Panc1 (cell line): ENCODE data around the gene KRT78. TPM values are rescaled to one million over a fixed set of nuclear protein-coding genes. Genes with fewer than 3 reads are reported as not detected.

Experiments used
- ATAC-seq: fragments of 200-7000 bp; cut with Tn5 transposase; 2 replicates; pipeline ENCODE4 v1.9.1; 2020; ENCODE audit warnings: mild to moderate bottlenecking, moderate library complexity
- BruUV-seq: library from RNA; stranded (reverse); fragments of 400-500 nt; replicated peaks from 2 replicates; lab custom pipeline; 2021; lab: Mats Ljungman, UMichigan
- CTCF ChIA-PET: fragments of 300-600 bp; sonication (Branson Sonifier 250); formaldehyde crosslinking; loops from one replicate; lab custom pipeline; 2022; ENCODE audit warnings: antibody characterized with exemption; lab: Charles Lee
- POLR2A ChIA-PET: fragments of 300-600 bp; sonication (Branson Sonifier 250); formaldehyde crosslinking; loops from one replicate; lab custom pipeline; 2022; ENCODE audit warnings: antibody characterized with exemption; lab: Charles Lee
- DNase-seq: peaks from one replicate; pipeline ENCODE4 v3.0.0-alpha.2; 2010; ENCODE audit warnings: low read depth, low spot score
- H3K27ac ChIP-seq: 2 replicates; pipeline ENCODE4 v1.5.1; 2011; ENCODE audit warnings: mild to moderate bottlenecking, low read length, inconsistent platforms
- H3K27me3 ChIP-seq: fragments of 200-500 bp; sonication (Bioruptor generic); 2 replicates; pipeline ENCODE4 v1.6.0; 2014; ENCODE audit warnings: low read length, inconsistent platforms; ENCODE audit not compliant: control insufficient read depth, insufficient read depth
- H3K36me3 ChIP-seq: fragments of 200-500 bp; sonication (Bioruptor generic); 2 replicates; pipeline ENCODE4 v1.5.1; 2014; ENCODE audit warnings: inconsistent platforms, mild to moderate bottlenecking, low read length, moderate library complexity; ENCODE audit not compliant: control insufficient read depth, insufficient read depth
- H3K4me1 ChIP-seq: 2 replicates; pipeline ENCODE4 v1.5.1; 2011; ENCODE audit warnings: inconsistent platforms, mild to moderate bottlenecking, low read length, moderate library complexity; ENCODE audit not compliant: control insufficient read depth, insufficient read depth
- H3K4me3 ChIP-seq, 2 experiments: 2 replicates each; pipeline ENCODE4 v1.5.1; 2011 to 2012; ENCODE audit warnings: low read depth in 2 of 2, low read length in 2 of 2, mild to moderate bottlenecking in 2 of 2, inconsistent platforms in 1 of 2, moderate library complexity in 1 of 2
- H3K9me3 ChIP-seq: fragments of 200-500 bp; sonication (Bioruptor generic); 2 replicates; pipeline ENCODE4 v1.5.1; 2014; ENCODE audit warnings: low read depth, mild to moderate bottlenecking, inconsistent platforms, low read length, moderate library complexity; ENCODE audit not compliant: control insufficient read depth, insufficient read depth
- POLR2AphosphoS5 ChIP-seq: IDR thresholded peaks from 2 replicates; pipeline ENCODE4 v1.6.1; 2012; ENCODE audit warnings: mild to moderate bottlenecking, low read depth, low read length, moderate library complexity
- REST ChIP-seq, 2 experiments: IDR thresholded peaks; 2 replicates each; pipeline ENCODE4 v1.6.1; 2011 to 2012; ENCODE audit warnings: low read depth in 2 of 2, control low read depth in 1 of 2, low read length in 1 of 2, mild to moderate bottlenecking in 1 of 2, moderate library complexity in 1 of 2; ENCODE audit not compliant: insufficient read depth in 1 of 2
- SIN3A ChIP-seq: IDR thresholded peaks from 2 replicates; pipeline ENCODE4 v1.6.1; 2012; ENCODE audit warnings: low read depth, mild to moderate bottlenecking, low read length, moderate library complexity, borderline replicate concordance; ENCODE audit not compliant: insufficient read depth
- TCF7L2 ChIP-seq: IDR thresholded peaks from 2 replicates; pipeline ENCODE4 v1.6.1; 2011; ENCODE audit warnings: mild to moderate bottlenecking, low read depth, low read length, inconsistent platforms
- in situ Hi-C: cut with HindIII; loops from 2 replicates; pipeline ENCODE4 v1.10.0; 2016; ENCODE audit warnings: low sequenced_read_pairs, low pct_unique_long_range_greater_than_20kb
- intact Hi-C: fragments of 100-400 bp; cut with micrococcal nuclease; formaldehyde crosslinking; loops from one replicate; pipeline ENCODE4 v1.10.0; 2022; ENCODE audit not compliant: unreplicated experiment
- total RNA-seq: library from RNA; stranded (reverse); gene quantifications from one replicate; pipeline ENCODE4 v1.2.1, GENCODE V29; 2021; ENCODE audit not compliant: unreplicated experiment
- TF ChIP-seq, protein P1 (sequence below): fragments of 450-650 bp; IDR thresholded peaks from 2 replicates; pipeline ENCODE4 v1.5.1; 2017; ENCODE audit warnings: mild to moderate bottlenecking

Gene KRT78
- total RNA-seq, 1 experiment from 2014 or later: not detected

- BruUV-seq: no TSS peak
- no peak overlapping the region for H3K4me3 ChIP-seq
- POLR2A ChIA-PET: no interaction called here
- TF ChIP-seq TCF7L2 (no peak), SIN3A (no peak), REST (IDR thresholded peaks at IDR 0.05; ENCODE audit: insufficient read depth in 1 of 2, low read depth in 2 of 2, low read length in 1 of 2) (no peak), POLR2AphosphoS5 (no peak)
- TF ChIP-seq, protein P1, sequence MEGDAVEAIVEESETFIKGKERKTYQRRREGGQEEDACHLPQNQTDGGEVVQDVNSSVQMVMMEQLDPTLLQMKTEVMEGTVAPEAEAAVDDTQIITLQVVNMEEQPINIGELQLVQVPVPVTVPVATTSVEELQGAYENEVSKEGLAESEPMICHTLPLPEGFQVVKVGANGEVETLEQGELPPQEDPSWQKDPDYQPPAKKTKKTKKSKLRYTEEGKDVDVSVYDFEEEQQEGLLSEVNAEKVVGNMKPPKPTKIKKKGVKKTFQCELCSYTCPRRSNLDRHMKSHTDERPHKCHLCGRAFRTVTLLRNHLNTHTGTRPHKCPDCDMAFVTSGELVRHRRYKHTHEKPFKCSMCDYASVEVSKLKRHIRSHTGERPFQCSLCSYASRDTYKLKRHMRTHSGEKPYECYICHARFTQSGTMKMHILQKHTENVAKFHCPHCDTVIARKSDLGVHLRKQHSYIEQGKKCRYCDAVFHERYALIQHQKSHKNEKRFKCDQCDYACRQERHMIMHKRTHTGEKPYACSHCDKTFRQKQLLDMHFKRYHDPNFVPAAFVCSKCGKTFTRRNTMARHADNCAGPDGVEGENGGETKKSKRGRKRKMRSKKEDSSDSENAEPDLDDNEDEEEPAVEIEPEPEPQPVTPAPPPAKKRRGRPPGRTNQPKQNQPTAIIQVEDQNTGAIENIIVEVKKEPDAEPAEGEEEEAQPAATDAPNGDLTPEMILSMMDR: no peak
- no peak for ATAC-seq
- in situ Hi-C loops: no loop called here
- H3K36me3 ChIP-seq: no peaks in the 10 kb centered on the region
- CTCF ChIA-PET: no interaction called here
- H3K27me3 ChIP-seq: peaks cover 2% of the 10 kb centered on the region; the same call in 1 of the 2 replicates
- H3K27ac ChIP-seq: no peak overlapping the region
- intact Hi-C loops: no loop called here
- DNase-seq: no peak
- peaks cover 5% of the 10 kb centered on the region; the same call in 1 of the 2 replicates for H3K4me1 ChIP-seq
- no peaks in the 10 kb centered on the region for H3K9me3 ChIP-seq
Measured at GRCh38 chr12:52815676-52816588, 32.9 kb downstream of the KRT78 start.

GRCh38 chr12:52815161-52815560 lies 33.6 kb downstream of the KRT78 start:
- intact Hi-C loops: no loop called here
- TF ChIP-seq, protein P1: no peak
- TF ChIP-seq REST (IDR thresholded peaks at IDR 0.05; ENCODE audit: insufficient read depth in 1 of 2, low read depth in 2 of 2, low read length in 1 of 2): no peak
- no peak for TF ChIP-seq SIN3A
- TF ChIP-seq TCF7L2: no peak
- no peak for TF ChIP-seq POLR2AphosphoS5
- Histone ChIP-seq H3K4me3 (no peak overlapping the region), H3K27ac (no peak overlapping the region), H3K4me1 (peaks cover 5% of the 10 kb centered on the region; the same call in 1 of the 2 replicates), H3K27me3 (peaks cover 2% of the 10 kb centered on the region; the same call in 1 of the 2 replicates), H3K36me3 (no peaks in the 10 kb centered on the region), H3K9me3 (no peaks in the 10 kb centered on the region)
- ATAC-seq: no peak
- no peak for DNase-seq
- POLR2A ChIA-PET: interaction anchor here (0.5 kb wide), 1 partner anchor 141 kb away, joined by 3 read pairs; no protein-coding TSS in a partner anchor
- CTCF ChIA-PET: no interaction called here
- in situ Hi-C loops: no loop called here
- BruUV-seq: no TSS peak
